ENCODE results near the gene CLNK. TPM values are rescaled to one million over a fixed set of nuclear protein-coding genes. Genes with fewer than 3 reads are reported as not detected.
A peak's percentile ranks its signal among the peaks of the same experiment; 100 is the strongest.

CLNK gene
- total and polyA plus RNA-seq, 2 donors (not counting 1 experiment from before 2014, with no cell fraction given), result 0.57 to 0.75 TPM

GRCh38 chr4:10687526-10687925, 3.0 kb upstream of the CLNK start:
- H3K4me3 ChIP-seq (ENCODE audit: control extremely low read depth in 1 of 5, extremely low read depth in 1 of 5, insufficient read depth in 1 of 5, low read depth in 2 of 5, low read length in 4 of 5), result no peak overlapping the region
- H3K4me1 Mint-ChIP-seq, result peaks cover 61% of the 10 kb centered on the region
- CTCF ChIA-PET, result no interaction called here
- H3K36me3 ChIP-seq (replicated peaks in 1 of 2; ENCODE audit: control extremely low read depth in 1 of 2, control insufficient read depth in 1 of 2, extremely low read depth in 1 of 2, insufficient read depth in 2 of 2, low read length in 1 of 2), result no peaks in the 10 kb centered on the region
- no peaks in the 10 kb centered on the region for H3K79me2 ChIP-seq (ENCODE audit: control insufficient read depth, insufficient read depth, low read length)
- H3K4me1 ChIP-seq (ENCODE audit: control insufficient read depth in 2 of 2, insufficient read depth in 2 of 2, low read length in 2 of 2), result peaks cover 63 to 64% of the 10 kb centered on the region in 2 donors
- H3K9me3 ChIP-seq (ENCODE audit: control extremely low read depth in 1 of 3, control insufficient read depth in 2 of 3, insufficient read depth in 1 of 3, low read length in 2 of 3), result no peaks in the 10 kb centered on the region
- H3K27ac Mint-ChIP-seq, result peak overlapping the region; percentile 12
- DNase-seq (no peak), ATAC-seq (ENCODE audit: low read depth) (no peak)
- H3K27me3 ChIP-seq (replicated peaks in 1 of 4; ENCODE audit: control extremely low read depth in 1 of 4, control insufficient read depth in 3 of 4, insufficient read depth in 4 of 4, low read length in 3 of 4), result no peaks in the 10 kb centered on the region
- H4K20me1 ChIP-seq (ENCODE audit: control insufficient read depth, insufficient read depth, low read length, poor library complexity, severe bottlenecking), result no peaks in the 10 kb centered on the region
- H3K9ac ChIP-seq (ENCODE audit: low read length), result no peak overlapping the region
- H3K9me3 Mint-ChIP-seq (ENCODE audit: insufficient read depth), result peaks cover 2% of the 10 kb centered on the region
- H3K27me3 Mint-ChIP-seq, result no peaks in the 10 kb centered on the region
- H3K4me2 ChIP-seq (replicated peaks; ENCODE audit: low read depth, low read length, poor library complexity, severe bottlenecking), result peak overlapping the region; percentile 61
- POLR2A ChIA-PET, result no interaction called here
- no peak overlapping the region for H3K27ac ChIP-seq (ENCODE audit: low read length in 2 of 2)
- TF ChIP-seq CTCF (IDR thresholded peaks at IDR 0.05) (no peak), EZH2 (IDR thresholded peaks at IDR 0.05; ENCODE audit: borderline replicate concordance, insufficient read depth, low read depth, low read length, poor library complexity, severe bottlenecking) (no peak)
- WGBS (ENCODE audit: insufficient coverage), result 100% methylated on average over 3 of the region's 5 CpGs
- no peak overlapping the region for H2AFZ ChIP-seq (ENCODE audit: insufficient read depth, low read depth, low read length, poor library complexity, severe bottlenecking)
- intact Hi-C loops (cut with micrococcal nuclease), result no loop called here
- H3K4me3 Mint-ChIP-seq, result no peak overlapping the region

DNA sequence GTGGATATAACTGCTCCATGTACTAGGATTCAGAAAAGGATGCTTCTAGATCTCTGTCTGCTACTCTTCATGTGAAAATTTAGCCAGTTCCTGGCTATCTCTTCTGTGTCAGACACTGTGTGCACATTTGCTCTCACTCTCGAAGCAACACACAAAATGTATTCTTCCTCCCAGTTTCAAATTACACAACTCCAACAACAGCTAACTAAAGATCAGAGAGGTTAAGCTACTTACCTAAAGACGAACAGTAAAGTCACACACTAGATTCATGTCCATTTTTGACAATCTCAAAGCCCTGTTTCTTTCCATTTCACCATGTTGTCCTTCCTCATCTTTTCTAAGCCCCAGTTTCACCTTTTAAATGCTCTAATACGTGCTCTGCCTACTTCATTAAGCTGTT, 2.2 kb downstream of the CLNK start:
- H3K9me3 ChIP-seq (ENCODE audit: control extremely low read depth in 1 of 3, control insufficient read depth in 2 of 3, insufficient read depth in 1 of 3, low read length in 2 of 3), result peaks cover 0 to 4% (median 0%) of the 10 kb centered on the region in 3 donors
- ATAC-seq (ENCODE audit: low read depth) (no peak), DNase-seq (no peak)
- no peaks in the 10 kb centered on the region for H3K9me3 Mint-ChIP-seq (ENCODE audit: insufficient read depth)
- CTCF ChIA-PET, result no interaction called here
- no peaks in the 10 kb centered on the region for H3K27me3 Mint-ChIP-seq
- no peak overlapping the region for H3K4me2 ChIP-seq (replicated peaks; ENCODE audit: low read depth, low read length, poor library complexity, severe bottlenecking)
- H3K27ac Mint-ChIP-seq, result no peak overlapping the region
- H3K36me3 ChIP-seq (replicated peaks in 1 of 2; ENCODE audit: control extremely low read depth in 1 of 2, control insufficient read depth in 1 of 2, extremely low read depth in 1 of 2, insufficient read depth in 2 of 2, low read length in 1 of 2), result no peaks in the 10 kb centered on the region
- peaks cover 41% of the 10 kb centered on the region for H3K4me1 Mint-ChIP-seq
- no peak overlapping the region for H2AFZ ChIP-seq (ENCODE audit: insufficient read depth, low read depth, low read length, poor library complexity, severe bottlenecking)
- H4K20me1 ChIP-seq (ENCODE audit: control insufficient read depth, insufficient read depth, low read length, poor library complexity, severe bottlenecking), result no peaks in the 10 kb centered on the region
- no peak overlapping the region for H3K27ac ChIP-seq (ENCODE audit: low read length in 2 of 2)
- H3K4me3 ChIP-seq (ENCODE audit: control extremely low read depth in 1 of 5, extremely low read depth in 1 of 5, insufficient read depth in 1 of 5, low read depth in 2 of 5, low read length in 4 of 5), result no peak overlapping the region
- WGBS (ENCODE audit: insufficient coverage), result 89% methylated on average over 1 of the region's 3 CpGs
- no peaks in the 10 kb centered on the region for H3K27me3 ChIP-seq (replicated peaks in 1 of 4; ENCODE audit: control extremely low read depth in 1 of 4, control insufficient read depth in 3 of 4, insufficient read depth in 4 of 4, low read length in 3 of 4)
- no peak overlapping the region for H3K9ac ChIP-seq (ENCODE audit: low read length)
- H3K4me3 Mint-ChIP-seq, result no peak overlapping the region
- H3K79me2 ChIP-seq (ENCODE audit: control insufficient read depth, insufficient read depth, low read length), result no peaks in the 10 kb centered on the region
- H3K4me1 ChIP-seq (ENCODE audit: control insufficient read depth in 2 of 2, insufficient read depth in 2 of 2, low read length in 2 of 2), result peaks cover 33 to 37% of the 10 kb centered on the region in 2 donors
- intact Hi-C loops (cut with micrococcal nuclease), result no loop called here
- TF ChIP-seq EZH2 (IDR thresholded peaks at IDR 0.05; ENCODE audit: borderline replicate concordance, insufficient read depth, low read depth, low read length, poor library complexity, severe bottlenecking) (no peak), CTCF (IDR thresholded peaks at IDR 0.05) (no peak)
- POLR2A ChIA-PET, result interaction anchor here (0.6 kb wide), 1 partner anchor 32 kb away, joined by 3 read pairs; no protein-coding TSS in a partner anchor

Data from B cell (primary cell).